Stimulated activated CD4-positive, alpha-beta T cell treated with anti-CD3 and anti-CD28 coated beads, Interleukin-1b, Interleukin-23, amount 100 ng/mL, for 4 hours (primary cell): ENCODE data around the gene HPCA.

Source experiments
- DNase-seq, 2 donors: peaks; one replicate each; pipeline ENCODE4 v3.0.0-alpha.2; 2020; ENCODE audit warnings: low read depth in 2 of 2

The HPCA gene

DNA sequence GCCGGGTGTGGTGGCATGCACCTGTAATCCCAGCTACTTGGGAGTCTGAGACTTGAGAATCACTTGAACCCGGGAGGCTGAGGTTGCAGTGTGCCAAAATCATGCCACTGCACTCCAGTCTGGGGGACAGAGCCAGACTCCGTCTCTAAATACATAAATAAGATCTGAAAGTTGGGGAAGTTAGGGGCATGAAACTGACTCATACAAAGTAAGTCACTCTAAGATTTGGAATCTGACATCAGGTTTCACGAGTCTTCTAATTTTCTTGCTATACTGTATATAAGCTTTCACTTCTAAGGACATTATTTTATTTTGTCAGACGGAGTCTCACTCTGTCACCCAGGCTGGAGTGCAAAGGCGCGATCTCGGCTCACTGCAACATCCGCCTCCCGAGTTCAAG lies 48.2 kb downstream of the HPCA start:
- no peak for DNase-seq

DNA sequence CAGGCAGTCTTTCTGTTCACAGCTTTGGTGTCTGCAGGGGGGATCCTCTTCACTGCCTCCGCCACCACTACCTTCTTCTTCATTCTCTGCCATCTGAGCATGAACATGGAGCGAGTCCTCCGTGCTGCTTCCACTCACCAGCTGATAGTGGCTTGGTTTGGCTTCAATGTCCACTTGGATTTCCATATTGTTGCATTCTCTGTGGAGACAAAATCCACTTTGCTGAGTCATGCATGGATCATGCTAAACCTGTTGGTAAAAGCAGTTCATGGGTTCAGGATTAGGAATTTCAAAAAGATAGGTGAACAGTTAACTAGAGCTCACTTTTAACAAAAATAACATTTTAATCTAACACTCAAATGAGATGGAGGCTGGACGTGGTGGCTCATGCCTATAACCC lies 50.8 kb downstream of the HPCA start:
- DNase-seq, result no peak

DNA sequence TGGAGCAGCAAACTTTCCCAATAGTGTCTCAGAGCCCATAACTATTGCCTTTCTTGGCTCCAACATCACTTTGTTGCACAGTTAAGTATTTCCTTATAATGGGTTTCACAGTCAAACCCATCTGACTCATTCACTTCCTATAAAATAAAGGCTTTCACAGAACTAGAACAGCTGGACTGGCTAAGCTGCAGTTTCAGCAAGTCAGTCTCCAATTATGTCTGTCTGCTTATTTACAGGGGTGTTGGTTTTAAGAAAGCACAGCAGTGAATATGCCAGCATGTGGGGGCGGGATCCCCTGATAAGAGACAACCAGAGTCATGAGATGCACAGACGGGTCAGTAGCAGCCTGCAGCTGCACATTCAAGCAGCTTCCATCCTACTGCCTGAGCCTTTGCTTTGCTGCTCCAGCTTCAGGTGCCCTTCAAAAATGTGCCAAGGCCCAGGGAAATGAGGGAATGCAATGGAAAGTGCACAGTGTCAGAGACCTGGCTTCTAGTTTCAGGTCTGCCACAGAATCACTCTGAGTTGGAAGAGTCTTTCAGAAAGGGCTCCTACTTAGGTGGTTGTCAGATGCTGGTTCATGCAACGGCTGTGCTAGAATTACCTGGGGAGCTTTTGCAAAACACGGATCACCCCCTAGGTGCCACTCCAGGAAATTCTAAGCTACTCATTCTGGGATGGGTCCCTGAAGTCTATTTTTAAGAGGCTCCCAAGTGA lies 53.5 kb downstream of the HPCA start:
- no peak for DNase-seq

DNA sequence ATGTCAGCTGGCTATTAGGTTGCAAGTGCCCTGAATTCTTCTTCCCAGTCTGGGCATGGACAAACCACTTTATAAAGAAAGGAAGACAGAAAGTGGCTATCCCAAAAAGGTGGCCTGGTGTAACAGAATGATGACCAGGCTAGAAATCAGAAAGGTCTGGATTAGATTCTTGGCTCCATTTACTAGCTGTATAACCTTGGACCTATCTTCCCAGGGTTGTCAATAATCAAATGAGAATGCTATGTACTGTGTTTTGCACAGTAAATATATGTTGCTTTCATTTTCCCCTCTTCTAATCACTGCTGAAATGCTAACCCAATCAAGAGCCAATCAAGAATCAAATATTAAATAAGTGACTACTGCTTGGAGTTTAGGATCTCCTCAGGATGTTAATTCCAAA lies 57.9 kb downstream of the HPCA start:
- DNase-seq, result no peak
